T-helper 2 cell (primary cell): ENCODE results near the gene DSCAM.

Experiments used
- DNase-seq, 5 experiments: peaks; one replicate each; pipeline versions ENCODE4 v3.0.0 to v3.0.0-alpha.2; 2012 to 2022

Gene DSCAM

GRCh38 chr21:40835184-40835694, 11.7 kb downstream of the DSCAM start:
- DNase-seq = no peak

GRCh38 chr21:40833184-40833583, 13.8 kb downstream of the DSCAM start:
- no peak for DNase-seq

- DNase-seq = no peak
Observed at GRCh38 chr21:40832316-40832715, 14.6 kb downstream of the DSCAM start.

- no peak for DNase-seq
Observed at GRCh38 chr21:40830836-40831235, 16.1 kb downstream of the DSCAM start.

GRCh38 chr21:40829791-40830190, 17.2 kb downstream of the DSCAM start:
- no peak for DNase-seq

GRCh38 chr21:40829308-40829707, 17.6 kb downstream of the DSCAM start:
- no peak for DNase-seq

GRCh38 chr21:40827509-40827908, 19.4 kb downstream of the DSCAM start:
- no peak for DNase-seq

GRCh38 chr21:40819071-40819900, 27.7 kb downstream of the DSCAM start:
- DNase-seq = no peak

- DNase-seq = no peak
Observed at GRCh38 chr21:40813918-40814317, 33.0 kb downstream of the DSCAM start.

- no peak for DNase-seq
Observed at GRCh38 chr21:40809673-40810197, 37.2 kb downstream of the DSCAM start.

- no peak for DNase-seq
Observed at GRCh38 chr21:40803101-40803500, 43.9 kb downstream of the DSCAM start.

GRCh38 chr21:40800126-40800525, 46.8 kb downstream of the DSCAM start:
- no peak for DNase-seq

GRCh38 chr21:40797891-40798290, 49.1 kb downstream of the DSCAM start:
- no peak for DNase-seq

GRCh38 chr21:40797410-40797809, 49.5 kb downstream of the DSCAM start:
- no peak for DNase-seq

GRCh38 chr21:40796464-40796863, 50.5 kb downstream of the DSCAM start:
- DNase-seq = no peak

- DNase-seq = no peak
Observed at GRCh38 chr21:40795313-40795712, 51.6 kb downstream of the DSCAM start.

GRCh38 chr21:40792691-40793456, 54.1 kb downstream of the DSCAM start:
- no peak for DNase-seq

GRCh38 chr21:40788635-40789034, 58.3 kb downstream of the DSCAM start:
- DNase-seq = no peak

GRCh38 chr21:40783404-40783803, 63.6 kb downstream of the DSCAM start:
- DNase-seq = no peak

GRCh38 chr21:40770435-40771055, 76.4 kb downstream of the DSCAM start:
- no peak for DNase-seq

GRCh38 chr21:40769231-40769630, 77.7 kb downstream of the DSCAM start:
- no peak for DNase-seq

- DNase-seq = no peak
Observed at GRCh38 chr21:40768056-40768455, 78.9 kb downstream of the DSCAM start.

GRCh38 chr21:40766381-40766780, 80.6 kb downstream of the DSCAM start:
- no peak for DNase-seq
